Neural crest cell (in vitro differentiated cells): ENCODE measurements around the gene SBF2. TPM values are rescaled to one million over a fixed set of nuclear protein-coding genes. Genes with fewer than 3 reads are reported as not detected.
A peak's percentile ranks its signal among the peaks of the same experiment; 100 is the strongest.

Source experiments
- DNase-seq: peaks from one replicate; pipeline ENCODE4 v3.0.0; 2021; ENCODE audit warnings: low read depth, mixed read lengths, low spot score
- H3K27ac Mint-ChIP-seq: one replicate; pipeline ENCODE4 v1.8.0; 2021; ENCODE audit warnings: mild to moderate bottlenecking, mixed read lengths; ENCODE audit not compliant: unreplicated experiment
- H3K27me3 Mint-ChIP-seq: 2 replicates; pipeline ENCODE4 v1.8.0; 2021; ENCODE audit warnings: low read depth, mild to moderate bottlenecking, mixed read lengths
- H3K36me3 Mint-ChIP-seq: 2 replicates; pipeline ENCODE4 v1.8.0; 2021; ENCODE audit warnings: low read depth, mild to moderate bottlenecking, mixed read lengths
- H3K4me1 Mint-ChIP-seq: 2 replicates; pipeline ENCODE4 v1.8.0; 2021; ENCODE audit warnings: mixed read lengths
- H3K4me3 Mint-ChIP-seq: one replicate; pipeline ENCODE4 v1.8.0; 2021; ENCODE audit warnings: mild to moderate bottlenecking, mixed read lengths
- H3K9me3 Mint-ChIP-seq: 2 replicates; pipeline ENCODE4 v1.8.0; 2021; ENCODE audit warnings: mixed read lengths
- CTCF ChIP-seq: fragments of 200-600 bp; sonication (generic); conservative IDR thresholded peaks from 2 replicates; pipeline ENCODE4 v1.5.0; 2021; ENCODE audit warnings: antibody characterized with exemption, mild to moderate bottlenecking
- total RNA-seq: library from RNA; stranded (reverse); gene quantifications from 2 replicates; pipeline ENCODE4 v1.2.1, GENCODE V29; 2021

The SBF2 gene
- total RNA-seq, 1 donor from 2014 or later: 30.2 TPM

GRCh38 chr11:10324474-10324873, 30.5 kb upstream of the SBF2 start:
- no peaks in the 10 kb centered on the region for H3K36me3 Mint-ChIP-seq
- peaks cover 26% of the 10 kb centered on the region for H3K4me1 Mint-ChIP-seq
- no peak for DNase-seq
- TF ChIP-seq CTCF: no peak
- H3K9me3 Mint-ChIP-seq: no peaks in the 10 kb centered on the region
- H3K4me3 Mint-ChIP-seq: no peak overlapping the region
- H3K27ac Mint-ChIP-seq: no peak overlapping the region
- no peaks in the 10 kb centered on the region for H3K27me3 Mint-ChIP-seq

GRCh38 chr11:10323793-10324170, 29.8 kb upstream of the SBF2 start:
- no peaks in the 10 kb centered on the region for H3K27me3 Mint-ChIP-seq
- TF ChIP-seq CTCF: no peak
- peaks cover 32% of the 10 kb centered on the region for H3K4me1 Mint-ChIP-seq
- no peak for DNase-seq
- H3K4me3 Mint-ChIP-seq: no peak overlapping the region
- no peaks in the 10 kb centered on the region for H3K9me3 Mint-ChIP-seq
- H3K27ac Mint-ChIP-seq: no peak overlapping the region
- no peaks in the 10 kb centered on the region for H3K36me3 Mint-ChIP-seq

- TF ChIP-seq CTCF: peak; percentile 72
- no peak for DNase-seq
- H3K27me3 Mint-ChIP-seq: no peaks in the 10 kb centered on the region
- no peaks in the 10 kb centered on the region for H3K36me3 Mint-ChIP-seq
- H3K4me3 Mint-ChIP-seq: no peak overlapping the region
- no peaks in the 10 kb centered on the region for H3K9me3 Mint-ChIP-seq
- H3K4me1 Mint-ChIP-seq: peaks cover 39% of the 10 kb centered on the region
- peak overlapping the region; percentile 73 for H3K27ac Mint-ChIP-seq
Measured at GRCh38 chr11:10322830-10323792, 29.1 kb upstream of the SBF2 start.

- Mint-ChIP-seq H3K4me1 (peaks cover 46% of the 10 kb centered on the region), H3K27me3 (no peaks in the 10 kb centered on the region), H3K4me3 (no peak overlapping the region), H3K27ac (peak overlapping the region; percentile 73), H3K9me3 (no peaks in the 10 kb centered on the region), H3K36me3 (no peaks in the 10 kb centered on the region)
- no peak for TF ChIP-seq CTCF
- DNase-seq: no peak
Measured at GRCh38 chr11:10322401-10322800, 28.4 kb upstream of the SBF2 start.

- Mint-ChIP-seq H3K9me3 (no peaks in the 10 kb centered on the region), H3K36me3 (no peaks in the 10 kb centered on the region), H3K4me3 (no peak overlapping the region), H3K4me1 (peaks cover 58% of the 10 kb centered on the region), H3K27me3 (no peaks in the 10 kb centered on the region), H3K27ac (no peak overlapping the region)
- no peak for TF ChIP-seq CTCF
- no peak for DNase-seq
Measured at GRCh38 chr11:10320736-10321465, 26.9 kb upstream of the SBF2 start.
